Urinary bladder (tissue), 4 donors: ENCODE data around the gene CHRNA1. TPM values are rescaled to one million over a fixed set of nuclear protein-coding genes. Genes with fewer than 3 reads are reported as not detected.

Experiments used
- DNase-seq: peaks from one replicate; pipeline ENCODE4 v3.0.0-alpha.2; 2015; ENCODE audit errors: extremely low spot score
- H3K27ac ChIP-seq: one replicate; pipeline ENCODE4 v1.5.1; 2013; ENCODE audit warnings: low read depth, mild to moderate bottlenecking, moderate library complexity
- H3K36me3 ChIP-seq: one replicate; pipeline ENCODE4 v1.6.1; 2013; ENCODE audit warnings: mild to moderate bottlenecking, moderate library complexity; ENCODE audit not compliant: insufficient read depth
- H3K4me1 ChIP-seq: one replicate; pipeline ENCODE4 v1.6.1; 2013; ENCODE audit warnings: mild to moderate bottlenecking, moderate library complexity; ENCODE audit not compliant: insufficient read depth
- H3K4me3 ChIP-seq: one replicate; pipeline ENCODE4 v1.5.1; 2013; ENCODE audit warnings: low read depth, low read length
- WGBS: extraction: QIAGEN DNeasy Blood & Tissue Kit; methylation state at CpG from one replicate; pipeline ENCODE4 v1.1.7; 2013; 5-methylcytosine and 5-hydroxymethylcytosine counted together
- polyA plus RNA-seq: library from polyadenylated mRNA; stranded (reverse); fragments of 200-250 nt; gene quantifications from one replicate; pipeline ENCODE4 v1.2.3, GENCODE V29; 2013
- total RNA-seq: library from RNA; depleted of rRNA; stranded (reverse); fragments of >200 nt; gene quantifications from one replicate; pipeline ENCODE4 v1.2.3, GENCODE V29; 2014
- donor health status: healthy with polysubstance abuse.
- donor health status: healthy.

The CHRNA1 gene
- total and polyA plus RNA-seq, 2 donors = 6.3 TPM; not detected in 1

DNA sequence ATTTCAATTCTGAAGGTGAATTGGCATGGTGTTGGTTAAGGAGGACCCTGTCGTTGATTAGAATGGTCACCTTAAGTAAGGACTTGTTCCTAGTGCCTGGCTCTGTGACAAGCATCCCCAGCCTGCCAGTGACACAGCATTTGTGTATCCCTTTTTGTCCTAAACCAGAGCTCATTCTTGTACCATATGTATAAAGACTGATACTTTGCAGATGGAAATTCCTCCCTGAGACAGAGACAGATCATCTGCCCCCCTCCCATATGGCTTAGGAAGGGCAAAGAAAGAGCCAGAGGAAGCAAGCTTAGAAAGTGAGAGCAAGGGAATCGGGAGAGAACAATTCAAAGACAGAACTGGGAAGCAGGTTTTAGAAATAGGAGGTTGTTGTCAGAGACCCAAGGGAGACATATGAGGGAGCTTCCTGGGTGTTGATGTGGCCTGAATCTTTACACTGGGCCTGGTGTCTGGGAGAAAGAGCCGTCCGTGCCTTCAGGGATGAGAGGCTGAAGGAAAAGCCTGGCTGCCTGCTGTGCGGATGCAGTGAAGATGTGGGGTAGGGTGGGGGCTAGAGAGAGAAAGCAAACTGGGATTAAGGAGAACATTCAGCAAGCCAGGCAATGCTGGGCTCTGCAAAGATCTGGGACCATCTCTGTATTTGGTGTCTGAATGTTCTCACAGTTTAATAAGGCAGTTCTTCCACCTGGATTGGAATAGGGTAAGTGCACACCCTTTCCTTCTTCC, 13.2 kb upstream of the CHRNA1 start:
- Histone ChIP-seq H3K4me1 (no peaks in the 10 kb centered on the region), H3K36me3 (no peaks in the 10 kb centered on the region), H3K27ac (no peak overlapping the region), H3K4me3 (no peak overlapping the region)
- 63% methylated on average over 5 of the region's 5 CpGs for WGBS
- no peak for DNase-seq

- Histone ChIP-seq H3K27ac (no peak overlapping the region), H3K4me3 (no peak overlapping the region), H3K4me1 (no peaks in the 10 kb centered on the region), H3K36me3 (no peaks in the 10 kb centered on the region)
- WGBS = 51% methylated on average over 3 of the region's 3 CpGs
- DNase-seq = no peak
Measured at GRCh38 chr2:174776675-174777074, 12.4 kb upstream of the CHRNA1 start.

- H3K4me3 ChIP-seq = no peak overlapping the region
- no peak for DNase-seq
- WGBS = 74% methylated on average over 6 of the region's 6 CpGs
- H3K27ac ChIP-seq = no peak overlapping the region
- no peaks in the 10 kb centered on the region for H3K4me1 ChIP-seq
- H3K36me3 ChIP-seq = no peaks in the 10 kb centered on the region
Measured at GRCh38 chr2:174776223-174776622, 12.0 kb upstream of the CHRNA1 start.

DNA sequence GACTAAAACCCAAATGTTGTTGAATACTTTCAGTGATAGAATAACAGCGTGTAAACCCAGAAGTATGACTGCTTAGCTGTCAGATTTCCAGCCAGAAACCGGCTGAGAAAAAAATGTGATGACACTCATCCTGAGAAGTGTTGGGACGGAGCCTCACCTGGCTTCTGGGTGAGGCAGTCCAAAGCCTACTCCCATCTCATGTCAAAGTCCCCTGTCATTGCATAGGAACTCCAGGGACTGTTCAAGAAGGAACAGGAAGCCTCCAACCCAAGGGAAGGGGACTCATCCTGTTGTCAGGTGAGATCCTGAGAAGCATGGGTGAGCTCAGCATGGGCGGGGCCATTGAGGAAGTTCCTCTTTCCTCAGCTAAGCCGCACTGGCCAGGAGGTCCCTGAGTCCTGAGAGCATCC, 11.3 kb upstream of the CHRNA1 start:
- 61% methylated on average over 5 of the region's 5 CpGs for WGBS
- Histone ChIP-seq H3K4me3 (no peak overlapping the region), H3K4me1 (no peaks in the 10 kb centered on the region), H3K36me3 (no peaks in the 10 kb centered on the region), H3K27ac (no peak overlapping the region)
- no peak for DNase-seq

DNA sequence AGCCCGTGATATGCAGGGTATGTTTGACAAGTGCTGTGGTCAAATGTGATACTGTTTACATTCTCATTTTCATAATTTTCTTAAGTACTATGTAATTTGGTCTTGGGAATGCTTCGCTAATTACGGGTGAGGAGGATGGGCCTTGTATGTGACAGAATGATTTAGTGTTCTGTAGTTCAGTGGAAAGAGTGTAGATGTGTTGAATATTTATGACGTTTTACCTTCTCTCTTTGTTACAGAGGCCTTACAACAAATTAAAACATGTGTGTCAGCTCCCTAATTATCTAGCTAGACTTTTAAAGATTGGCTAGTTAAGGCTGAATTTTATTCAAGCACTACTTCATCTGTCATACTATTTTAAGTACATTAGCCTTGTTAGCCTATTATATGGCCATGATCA, 10.6 kb upstream of the CHRNA1 start:
- no peaks in the 10 kb centered on the region for H3K4me1 ChIP-seq
- 93% methylated on average over 4 of the region's 4 CpGs for WGBS
- no peaks in the 10 kb centered on the region for H3K36me3 ChIP-seq
- no peak overlapping the region for H3K4me3 ChIP-seq
- no peak for DNase-seq
- H3K27ac ChIP-seq = no peak overlapping the region

DNA sequence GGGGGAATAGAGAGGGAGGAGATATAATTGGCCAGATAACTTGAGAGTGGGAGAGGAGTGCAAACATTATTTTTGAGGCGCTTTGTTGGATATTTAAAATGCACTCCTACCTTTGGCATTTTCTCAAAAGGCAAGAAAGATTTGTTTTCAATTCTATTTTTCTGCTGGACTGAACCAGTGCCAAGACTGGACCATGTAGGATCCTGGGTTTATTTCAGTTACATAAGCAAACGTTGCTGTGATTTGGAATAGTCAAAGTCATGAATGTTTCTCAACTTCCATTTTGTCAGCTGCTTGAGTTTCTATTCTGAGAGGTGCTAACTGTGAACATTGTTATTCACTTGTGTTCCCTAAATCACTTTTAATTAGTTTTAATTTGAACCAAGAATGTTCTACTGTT, 8.9 kb upstream of the CHRNA1 start:
- 53% methylated on average over 2 of the region's 2 CpGs for WGBS
- Histone ChIP-seq H3K36me3 (no peaks in the 10 kb centered on the region), H3K4me3 (no peak overlapping the region), H3K27ac (no peak overlapping the region), H3K4me1 (no peaks in the 10 kb centered on the region)
- no peak for DNase-seq

- DNase-seq = no peak
- Histone ChIP-seq H3K4me1 (no peaks in the 10 kb centered on the region), H3K27ac (no peak overlapping the region), H3K4me3 (no peak overlapping the region), H3K36me3 (no peaks in the 10 kb centered on the region)
- WGBS = 78% methylated on average over 5 of the region's 5 CpGs
Measured at GRCh38 chr2:174772472-174772801, 8.2 kb upstream of the CHRNA1 start.

DNA sequence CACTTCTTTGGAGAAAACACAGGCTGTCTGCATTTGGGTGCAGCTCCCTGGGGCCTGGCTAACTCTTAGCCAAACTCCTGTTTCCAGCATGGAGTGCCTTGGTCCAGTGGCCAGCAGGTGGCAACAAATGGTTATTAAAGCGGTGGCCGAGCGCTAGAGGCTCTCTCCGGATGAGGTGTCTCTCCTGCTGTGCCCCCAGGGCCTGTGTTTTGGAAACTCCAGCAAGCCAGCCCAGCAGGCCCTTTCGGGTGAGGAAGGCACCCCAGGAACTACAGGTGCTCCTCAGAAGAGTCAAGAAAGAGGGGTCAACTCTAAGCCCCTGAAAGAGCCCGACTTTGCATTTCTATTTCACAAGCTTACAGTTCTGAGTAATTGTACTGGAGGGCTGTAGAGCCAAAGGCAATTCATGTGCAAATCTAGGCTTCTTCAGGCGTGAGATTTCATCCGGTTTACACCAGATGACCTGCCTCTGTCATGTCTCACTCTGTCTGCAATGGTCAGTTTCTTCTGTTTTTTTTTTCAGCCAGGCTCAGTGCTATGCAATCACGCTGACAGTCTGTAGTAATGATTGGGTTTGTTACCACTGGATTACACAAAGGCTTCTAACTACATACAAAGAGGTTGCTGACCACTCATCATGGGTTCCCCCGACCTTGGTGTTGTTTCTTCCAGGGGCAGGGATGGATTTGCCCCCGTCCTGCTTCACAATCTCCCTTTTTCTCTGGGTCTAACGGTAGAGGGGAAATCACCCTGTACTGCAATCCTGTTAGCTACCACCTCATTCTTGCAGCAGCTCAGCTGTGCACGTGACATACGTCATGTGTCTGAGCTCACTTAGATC, 7.6 kb upstream of the CHRNA1 start:
- DNase-seq = no peak
- H3K4me3 ChIP-seq = no peak overlapping the region
- WGBS = 40% methylated on average over 14 of the region's 14 CpGs
- H3K27ac ChIP-seq = no peak overlapping the region
- H3K36me3 ChIP-seq = no peaks in the 10 kb centered on the region
- no peaks in the 10 kb centered on the region for H3K4me1 ChIP-seq

DNA sequence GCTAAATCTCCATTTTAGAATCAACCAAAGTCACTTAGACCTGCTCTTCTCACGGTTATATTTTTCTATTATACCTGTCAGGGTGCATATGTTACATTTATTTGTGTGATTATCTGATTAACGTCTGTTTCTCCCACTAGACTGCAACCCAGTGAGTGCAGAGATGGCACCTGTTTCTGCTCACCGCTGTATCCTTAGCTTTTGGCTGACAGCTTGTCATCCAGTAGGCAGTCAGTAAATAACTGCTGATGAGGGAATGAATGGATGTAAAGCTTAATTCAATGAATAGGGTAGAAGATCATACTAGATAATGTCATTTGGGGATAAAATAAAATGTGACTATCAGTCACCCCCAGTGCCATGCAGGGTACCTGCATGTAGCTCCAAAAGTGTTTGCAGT, 6.9 kb upstream of the CHRNA1 start:
- H3K27ac ChIP-seq = no peak overlapping the region
- H3K36me3 ChIP-seq = no peaks in the 10 kb centered on the region
- 69% methylated on average over 3 of the region's 3 CpGs for WGBS
- no peak overlapping the region for H3K4me3 ChIP-seq
- H3K4me1 ChIP-seq = no peaks in the 10 kb centered on the region
- DNase-seq = no peak

- H3K36me3 ChIP-seq = no peaks in the 10 kb centered on the region
- H3K27ac ChIP-seq = no peak overlapping the region
- WGBS = 77% methylated on average over 9 of the region's 9 CpGs
- no peak for DNase-seq
- no peak overlapping the region for H3K4me3 ChIP-seq
- no peaks in the 10 kb centered on the region for H3K4me1 ChIP-seq
Measured at GRCh38 chr2:174768557-174768956, 4.3 kb upstream of the CHRNA1 start.

DNA sequence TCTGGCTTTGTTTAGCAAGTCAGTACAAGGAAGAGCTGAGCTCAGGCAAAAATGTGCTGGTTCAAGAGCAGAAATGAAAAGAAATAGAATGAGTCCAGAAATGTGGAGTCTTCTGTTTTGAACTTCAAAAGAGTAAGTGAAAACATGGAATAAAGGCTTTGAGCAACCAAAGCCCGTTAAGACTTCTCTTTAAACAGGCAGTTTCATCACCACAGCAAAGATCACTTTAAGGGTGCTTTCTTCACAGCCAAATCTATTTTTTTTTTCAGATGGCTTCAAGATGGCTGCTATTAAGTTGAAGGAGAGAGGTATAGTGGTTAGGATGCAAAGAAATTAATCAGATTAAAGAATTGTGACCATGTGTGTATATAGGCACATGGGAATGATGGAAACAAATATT, 2.0 kb upstream of the CHRNA1 start:
- 85% methylated on average over 1 of the region's 1 CpG for WGBS
- no peaks in the 10 kb centered on the region for H3K36me3 ChIP-seq
- H3K4me3 ChIP-seq = no peak overlapping the region
- no peak for DNase-seq
- H3K27ac ChIP-seq = no peak overlapping the region
- H3K4me1 ChIP-seq = no peaks in the 10 kb centered on the region

GRCh38 chr2:174765576-174765975, 1.3 kb upstream of the CHRNA1 start:
- no peaks in the 10 kb centered on the region for H3K36me3 ChIP-seq
- 72% methylated on average over 4 of the region's 4 CpGs for WGBS
- H3K27ac ChIP-seq = no peak overlapping the region

GRCh38 chr2:174763780-174764179, 492 bp downstream of the CHRNA1 start:
- H3K27ac ChIP-seq = no peak overlapping the region
- no peaks in the 10 kb centered on the region for H3K4me1 ChIP-seq
- no peaks in the 10 kb centered on the region for H3K36me3 ChIP-seq
- WGBS = 91% methylated on average over 4 of the region's 4 CpGs
- no peak for DNase-seq
- no peak overlapping the region for H3K4me3 ChIP-seq

More at GRCh38 chr2:174765576-174765975, 1.3 kb upstream of the CHRNA1 start:
- DNase-seq = no peak
- H3K4me1 ChIP-seq = no peaks in the 10 kb centered on the region
- no peak overlapping the region for H3K4me3 ChIP-seq

- 66% methylated on average over 5 of the region's 5 CpGs for WGBS
- Histone ChIP-seq H3K4me1 (no peaks in the 10 kb centered on the region), H3K36me3 (no peaks in the 10 kb centered on the region), H3K27ac (no peak overlapping the region), H3K4me3 (no peak overlapping the region)
- DNase-seq = no peak
Measured at GRCh38 chr2:174762464-174762863, 1.8 kb downstream of the CHRNA1 start.
